ENCODE measurements around the gene TFF1. TPM values are rescaled to one million over a fixed set of nuclear protein-coding genes. Genes with fewer than 3 reads are reported as not detected.

TFF1 gene
- total RNA-seq, 1 donor from 2014 or later: 136 TPM

- Mint-ChIP-seq H3K4me3 (no peak overlapping the region), H3K4me1 (ENCODE audit: unreplicated experiment) (peaks cover under 1% of the 10 kb centered on the region), H3K36me3 (no peaks in the 10 kb centered on the region), H3K27me3 (peaks cover 16% of the 10 kb centered on the region), H3K9me3 (no peaks in the 10 kb centered on the region), H3K27ac (no peak overlapping the region)
- DNase-seq (ENCODE audit: extremely low spot score, unreplicated experiment): peak; percentile 49
- TF ChIP-seq, protein P1, sequence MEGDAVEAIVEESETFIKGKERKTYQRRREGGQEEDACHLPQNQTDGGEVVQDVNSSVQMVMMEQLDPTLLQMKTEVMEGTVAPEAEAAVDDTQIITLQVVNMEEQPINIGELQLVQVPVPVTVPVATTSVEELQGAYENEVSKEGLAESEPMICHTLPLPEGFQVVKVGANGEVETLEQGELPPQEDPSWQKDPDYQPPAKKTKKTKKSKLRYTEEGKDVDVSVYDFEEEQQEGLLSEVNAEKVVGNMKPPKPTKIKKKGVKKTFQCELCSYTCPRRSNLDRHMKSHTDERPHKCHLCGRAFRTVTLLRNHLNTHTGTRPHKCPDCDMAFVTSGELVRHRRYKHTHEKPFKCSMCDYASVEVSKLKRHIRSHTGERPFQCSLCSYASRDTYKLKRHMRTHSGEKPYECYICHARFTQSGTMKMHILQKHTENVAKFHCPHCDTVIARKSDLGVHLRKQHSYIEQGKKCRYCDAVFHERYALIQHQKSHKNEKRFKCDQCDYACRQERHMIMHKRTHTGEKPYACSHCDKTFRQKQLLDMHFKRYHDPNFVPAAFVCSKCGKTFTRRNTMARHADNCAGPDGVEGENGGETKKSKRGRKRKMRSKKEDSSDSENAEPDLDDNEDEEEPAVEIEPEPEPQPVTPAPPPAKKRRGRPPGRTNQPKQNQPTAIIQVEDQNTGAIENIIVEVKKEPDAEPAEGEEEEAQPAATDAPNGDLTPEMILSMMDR (conservative IDR thresholded peaks at IDR 0.05): no peak
Observed at GRCh38 chr21:42320791-42321190, 45.5 kb downstream of the TFF1 start.

GRCh38 chr21:42319851-42320572, 46.3 kb downstream of the TFF1 start:
- Mint-ChIP-seq H3K9me3 (no peaks in the 10 kb centered on the region), H3K4me1 (ENCODE audit: unreplicated experiment) (peaks cover 8% of the 10 kb centered on the region), H3K27me3 (peaks cover 8% of the 10 kb centered on the region), H3K27ac (no peak overlapping the region), H3K4me3 (no peak overlapping the region), H3K36me3 (no peaks in the 10 kb centered on the region)
- DNase-seq (ENCODE audit: extremely low spot score, unreplicated experiment): peak; percentile 63
- TF ChIP-seq, protein P1 (conservative IDR thresholded peaks at IDR 0.05): no peak

- TF ChIP-seq, protein P1 (conservative IDR thresholded peaks at IDR 0.05): no peak
- Mint-ChIP-seq H3K4me1 (ENCODE audit: unreplicated experiment) (peaks cover 9% of the 10 kb centered on the region), H3K27ac (no peak overlapping the region), H3K36me3 (no peaks in the 10 kb centered on the region), H3K4me3 (no peak overlapping the region), H3K9me3 (no peaks in the 10 kb centered on the region), H3K27me3 (peaks cover 6% of the 10 kb centered on the region)
- DNase-seq (ENCODE audit: extremely low spot score, unreplicated experiment): peak; percentile 62
Observed at GRCh38 chr21:42319376-42319775, 47.0 kb downstream of the TFF1 start.

GRCh38 chr21:42317826-42318746, 48.2 kb downstream of the TFF1 start:
- Mint-ChIP-seq H3K4me3 (no peak overlapping the region), H3K27me3 (no peaks in the 10 kb centered on the region), H3K9me3 (no peaks in the 10 kb centered on the region), H3K27ac (no peak overlapping the region), H3K4me1 (ENCODE audit: unreplicated experiment) (peaks cover 16% of the 10 kb centered on the region), H3K36me3 (no peaks in the 10 kb centered on the region)
- TF ChIP-seq, protein P1 (conservative IDR thresholded peaks at IDR 0.05): no peak
- DNase-seq (ENCODE audit: extremely low spot score, unreplicated experiment): peak; percentile 64

- TF ChIP-seq, protein P1 (conservative IDR thresholded peaks at IDR 0.05): no peak
- Mint-ChIP-seq H3K36me3 (no peaks in the 10 kb centered on the region), H3K27me3 (no peaks in the 10 kb centered on the region), H3K4me1 (ENCODE audit: unreplicated experiment) (peaks cover 16% of the 10 kb centered on the region), H3K9me3 (no peaks in the 10 kb centered on the region), H3K4me3 (no peak overlapping the region), H3K27ac (no peak overlapping the region)
- DNase-seq (ENCODE audit: extremely low spot score, unreplicated experiment): peak; percentile 48
Observed at GRCh38 chr21:42317341-42317741, 49.0 kb downstream of the TFF1 start.
